Stimulated activated CD4-positive, alpha-beta T cell treated with anti-CD3 and anti-CD28 coated beads, Interleukin-15, amount 100 ng/mL, for 48 hours (primary cell): ENCODE data around the gene FAM216A.
A peak's percentile ranks its signal among the peaks of the same experiment; 100 is the strongest.
"Not testable (repeated sequence)": the region's sequence is repeated elsewhere in the genome, so short reads cannot be mapped to it uniquely, and the experiment has no call there.

Experiments
- DNase-seq, 2 donors: peaks; one replicate each; pipeline ENCODE4 v3.0.0-alpha.2; 2020; ENCODE audit warnings: low read depth in 2 of 2

FAM216A gene, protein sequence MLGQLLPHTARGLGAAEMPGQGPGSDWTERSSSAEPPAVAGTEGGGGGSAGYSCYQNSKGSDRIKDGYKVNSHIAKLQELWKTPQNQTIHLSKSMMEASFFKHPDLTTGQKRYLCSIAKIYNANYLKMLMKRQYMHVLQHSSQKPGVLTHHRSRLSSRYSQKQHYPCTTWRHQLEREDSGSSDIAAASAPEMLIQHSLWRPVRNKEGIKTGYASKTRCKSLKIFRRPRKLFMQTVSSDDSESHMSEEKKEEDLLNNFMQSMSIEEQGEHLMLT

GRCh38 chr12:110468214-110469048 lies at the start of gene FAM216A, which contains the start of gene GPN3:
Gene FAM216A (plus strand): TSS chr12:110468845. CDS start chr12:110468876, 31 bp downstream.
Gene GPN3 (minus strand): TSS chr12:110468257. CDS start chr12:110468203, 54 bp downstream.
- DNase-seq: peak; percentile 93

DNA sequence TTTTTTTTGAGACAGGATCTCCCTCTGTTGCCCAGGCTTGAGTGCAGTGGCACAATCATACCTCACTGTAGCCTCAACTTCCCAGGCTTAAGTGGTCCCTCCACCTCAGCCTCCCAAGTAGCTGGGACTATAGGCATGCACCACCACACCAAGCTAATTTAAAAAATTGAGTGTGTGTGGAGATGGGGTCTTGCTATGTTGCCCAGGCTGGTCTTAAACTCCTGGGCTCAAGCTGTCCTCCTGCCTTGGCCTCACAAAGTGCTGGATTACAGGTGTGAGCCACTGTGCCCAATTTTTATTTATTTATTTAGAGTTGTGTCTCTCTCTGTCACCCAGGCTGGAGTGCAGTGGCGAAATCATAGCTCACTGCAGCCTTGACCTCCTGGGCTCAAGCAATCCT lies 48.0 kb upstream of the FAM216A start:
- not testable (repeated sequence) for DNase-seq

DNA sequence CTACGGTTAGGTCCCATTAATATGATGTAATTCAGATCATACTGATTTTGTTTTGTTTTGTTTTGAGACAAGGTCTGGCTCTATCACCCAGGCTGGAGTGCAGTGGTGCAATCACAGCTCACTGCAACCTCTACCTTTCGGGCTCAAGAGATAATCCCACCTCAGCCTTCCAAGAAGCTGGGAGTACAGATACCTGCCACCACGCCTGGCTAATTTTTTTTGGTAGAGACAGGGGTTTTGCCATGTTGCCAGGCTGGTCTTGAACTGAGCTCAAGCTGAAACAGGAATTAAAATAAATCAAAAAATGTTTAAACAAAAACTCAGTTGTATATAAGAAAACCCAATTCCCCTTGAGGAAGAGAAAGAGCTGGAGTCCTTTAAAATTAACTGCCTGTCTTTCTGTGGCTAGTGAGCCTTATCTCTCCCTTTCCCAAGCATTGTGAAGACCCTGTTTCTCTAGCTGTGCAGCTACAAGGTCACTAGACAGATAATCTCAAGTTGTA lies 47.4 kb upstream of the FAM216A start:
- no peak for DNase-seq

DNA sequence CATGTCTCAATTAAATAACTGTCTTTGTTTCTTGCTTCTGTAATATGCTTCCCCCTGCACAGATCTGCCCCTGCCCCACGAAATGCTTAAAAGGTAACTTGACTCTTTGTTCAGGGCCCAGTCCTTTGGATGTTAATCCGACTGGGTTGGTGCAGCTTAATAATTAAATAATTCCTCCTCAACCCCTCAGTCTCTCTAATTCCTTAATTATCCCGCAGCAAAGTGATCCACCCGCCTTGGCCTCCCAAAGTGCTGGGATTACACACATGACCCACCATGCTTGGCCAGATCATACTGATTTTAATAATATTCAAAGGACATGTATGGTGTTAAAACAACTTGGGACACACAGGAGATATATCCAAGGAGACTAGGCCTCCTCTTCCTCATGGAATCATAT lies 46.9 kb upstream of the FAM216A start:
- DNase-seq: no peak

- DNase-seq: no peak
Measured at GRCh38 chr12:110424237-110424636, 44.4 kb upstream of the FAM216A start.

DNA sequence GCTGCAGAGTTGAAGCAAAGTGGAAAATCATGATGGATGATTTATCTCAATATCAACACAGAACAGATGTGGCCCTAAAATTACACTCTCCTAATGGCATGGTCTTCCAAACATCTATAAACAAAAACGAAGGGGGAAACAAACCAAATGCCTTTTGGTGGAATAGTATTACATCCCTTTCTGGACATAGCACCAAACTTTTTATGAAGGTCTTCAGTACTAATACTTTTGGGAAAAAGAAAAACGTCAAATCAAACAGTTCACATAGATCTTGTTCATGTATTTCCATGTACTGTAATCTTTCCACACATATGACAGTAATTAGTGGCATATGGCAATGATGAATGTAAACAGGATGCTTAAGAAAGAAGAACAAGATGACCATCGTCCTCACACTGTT lies 42.2 kb upstream of the FAM216A start:
- no peak for DNase-seq

DNA sequence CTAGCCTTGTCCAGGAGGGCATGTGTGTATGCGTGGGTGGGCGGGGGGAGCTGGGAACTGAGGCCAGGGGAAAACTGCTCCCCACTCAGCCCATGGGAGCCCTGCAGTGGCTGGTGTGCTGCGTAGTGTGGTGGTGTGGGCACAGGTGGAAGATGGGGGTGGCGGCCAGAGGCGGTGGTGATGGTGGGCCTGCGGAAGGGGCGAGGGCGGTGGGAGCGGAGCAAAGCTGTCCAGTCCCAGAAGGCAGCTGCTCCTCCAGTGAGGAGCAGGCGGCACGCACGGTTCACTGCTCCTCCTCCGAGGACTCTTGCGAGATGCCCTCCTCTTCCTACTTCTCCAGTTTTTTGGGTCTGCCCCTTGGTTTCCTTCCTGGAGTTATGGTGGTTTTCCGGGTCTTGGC lies 39.0 kb upstream of the FAM216A start:
- not testable (repeated sequence) for DNase-seq

DNA sequence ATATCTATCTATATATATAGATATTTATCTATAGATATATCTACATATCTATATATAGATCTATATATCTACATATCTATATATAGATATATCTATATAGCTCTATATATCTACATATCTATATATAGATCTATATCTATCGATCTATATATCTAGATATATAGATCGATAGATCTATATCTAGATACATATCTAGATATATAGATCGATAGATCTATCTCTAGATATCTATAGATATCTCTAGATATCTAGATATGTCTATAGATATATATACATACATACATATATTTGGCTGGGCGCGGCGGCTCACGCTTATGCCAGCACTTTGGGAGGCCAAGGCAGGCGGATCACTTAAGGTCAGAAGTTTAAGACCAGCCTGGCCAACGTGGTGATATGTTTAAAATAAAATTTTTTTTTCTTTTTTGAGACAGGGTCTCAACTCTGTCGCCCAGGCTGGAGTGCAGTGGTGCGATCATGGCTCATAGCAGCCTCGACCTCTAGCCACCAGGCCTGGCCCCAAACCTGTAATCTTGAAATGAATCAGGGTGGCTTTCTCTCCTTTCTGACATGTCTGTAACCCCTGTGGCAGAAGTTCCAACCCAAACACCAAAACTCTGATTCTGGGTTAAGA lies 36.6 kb upstream of the FAM216A start:
- no peak for DNase-seq

DNA sequence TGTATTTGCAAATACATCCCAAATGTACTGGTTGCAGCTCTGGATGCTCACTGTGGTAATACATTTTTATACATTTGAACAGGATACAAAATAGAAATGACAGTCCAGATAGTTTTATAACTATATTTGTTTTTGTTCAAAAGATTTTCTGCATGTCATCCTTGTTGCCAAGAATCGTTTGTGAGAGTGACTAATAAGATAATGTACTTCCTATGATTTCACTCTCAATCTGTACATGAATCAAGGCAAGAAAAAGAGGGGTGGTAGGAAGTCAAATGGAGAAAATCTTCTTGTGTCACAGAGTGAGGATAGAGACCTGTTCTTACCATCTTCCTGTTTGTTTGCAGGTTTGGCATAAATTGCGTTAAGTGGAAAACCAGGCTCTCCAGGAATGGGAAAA lies 32.4 kb upstream of the FAM216A start:
- no peak for DNase-seq

GRCh38 chr12:110444455-110444854 lies 24.2 kb upstream of the FAM216A start:
- DNase-seq: no peak

DNA sequence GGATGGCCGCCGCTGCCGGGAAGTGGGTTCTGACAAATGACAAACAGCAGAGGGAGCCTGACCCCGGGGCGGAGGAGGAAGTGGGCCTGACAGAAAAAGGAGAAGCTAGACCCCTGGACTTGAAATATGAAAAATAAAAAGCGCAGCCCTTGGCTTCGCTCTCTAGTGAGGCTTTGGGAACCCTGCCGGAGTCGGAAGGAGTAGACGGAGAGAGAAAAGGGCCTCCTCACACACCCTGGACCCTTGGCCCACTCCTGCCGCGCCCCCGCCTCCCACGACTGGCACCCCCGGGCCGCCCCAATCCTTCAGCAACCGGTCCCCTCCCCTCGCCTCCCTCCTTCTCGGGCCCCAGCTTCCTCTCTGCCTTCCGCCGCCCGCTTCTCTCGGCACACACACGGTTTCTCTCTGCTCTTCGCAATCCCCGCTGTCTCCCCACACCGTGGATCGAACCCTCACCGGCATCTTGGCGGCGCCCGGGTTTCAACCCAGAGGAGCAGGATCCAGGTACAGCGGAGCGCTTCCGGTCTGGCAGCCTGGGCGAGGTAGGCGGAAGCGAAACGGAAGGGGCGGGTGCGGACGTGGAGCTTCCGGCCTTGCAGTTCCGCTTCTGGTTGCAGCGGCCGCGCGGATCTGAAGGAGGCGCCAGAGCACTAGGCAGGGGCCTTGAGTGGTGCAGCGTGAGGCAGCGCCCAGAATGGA lies 18.7 kb upstream of the FAM216A start, which contains the start of gene ARPC3:
Gene ARPC3, minus strand, starts transcription at position 539 of the 699 bp plus-strand sequence. Its CDS starts 77 bp downstream, at position 462.
- DNase-seq: peak; percentile 92 to 94

DNA sequence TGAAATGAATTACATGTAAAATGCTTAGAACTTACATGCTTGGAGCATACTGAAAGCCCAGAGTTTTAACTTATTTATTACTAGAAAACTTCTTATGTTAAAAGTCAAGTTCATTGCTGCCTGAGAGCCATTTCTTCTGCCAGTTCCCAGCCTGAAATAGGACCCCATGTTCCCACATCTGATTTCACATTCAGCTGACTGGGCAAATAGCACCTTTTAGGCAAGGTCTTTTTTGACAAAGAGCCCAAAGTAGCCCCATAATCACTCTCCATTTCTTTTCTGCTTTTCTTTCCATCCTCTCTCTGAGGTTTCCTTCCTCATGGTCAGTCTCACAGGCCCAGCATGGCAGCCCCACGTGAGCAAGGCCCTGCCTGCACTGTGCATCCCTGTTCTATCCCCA lies 17.4 kb upstream of the FAM216A start:
- no peak for DNase-seq

DNA sequence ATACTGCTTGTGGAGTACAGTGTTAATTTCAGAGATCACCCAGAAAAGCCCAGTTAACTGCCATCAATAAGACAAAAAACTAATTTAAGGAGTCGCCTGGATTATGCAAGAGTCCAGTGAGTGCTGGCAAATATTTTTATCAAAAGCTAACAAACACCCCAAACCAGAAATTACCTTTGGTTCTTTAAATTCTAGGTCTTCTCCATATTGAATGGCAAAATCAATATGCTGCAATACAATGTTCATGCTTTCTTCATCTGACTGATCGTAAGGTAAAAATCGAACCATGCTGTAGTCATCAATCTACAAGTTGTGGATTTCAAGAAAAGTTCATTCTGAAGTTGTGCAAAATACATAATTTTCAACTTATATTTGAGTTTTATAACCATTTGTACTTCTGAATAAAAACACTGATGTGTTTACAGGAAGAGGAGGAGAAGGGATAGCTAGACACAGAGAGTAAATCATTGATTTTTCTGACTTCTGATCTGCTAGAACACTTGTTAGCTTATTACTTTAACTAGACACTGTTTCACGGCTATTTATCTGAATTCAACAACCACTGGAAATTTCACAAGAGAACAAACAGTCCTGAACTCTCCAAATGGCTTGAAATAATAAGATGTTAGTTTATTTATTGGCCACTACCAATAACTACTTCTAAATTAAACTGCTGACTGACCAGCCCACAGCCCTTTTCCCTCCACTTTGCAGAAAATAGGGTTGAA lies 14.9 kb upstream of the FAM216A start:
- no peak for DNase-seq

DNA sequence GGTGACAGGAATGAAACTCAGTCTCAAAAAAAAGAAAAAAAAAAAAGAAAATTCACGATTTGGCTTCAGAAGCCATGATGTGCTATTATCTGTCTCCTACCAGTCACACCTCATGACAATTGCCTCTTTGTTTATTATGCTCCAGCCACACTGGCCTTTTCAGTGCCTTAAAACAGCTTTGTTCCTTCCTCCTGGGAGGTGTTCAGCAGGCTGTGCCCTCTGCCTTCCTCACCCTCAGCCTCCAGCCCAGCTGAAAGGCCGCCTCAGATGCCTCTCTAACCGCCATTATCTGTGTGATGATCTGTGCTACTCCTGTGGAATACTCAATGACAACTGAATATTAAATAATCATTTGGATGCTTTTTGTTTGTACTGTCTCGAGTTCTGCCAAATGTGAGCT lies 9.9 kb upstream of the FAM216A start:
- DNase-seq: no peak

DNA sequence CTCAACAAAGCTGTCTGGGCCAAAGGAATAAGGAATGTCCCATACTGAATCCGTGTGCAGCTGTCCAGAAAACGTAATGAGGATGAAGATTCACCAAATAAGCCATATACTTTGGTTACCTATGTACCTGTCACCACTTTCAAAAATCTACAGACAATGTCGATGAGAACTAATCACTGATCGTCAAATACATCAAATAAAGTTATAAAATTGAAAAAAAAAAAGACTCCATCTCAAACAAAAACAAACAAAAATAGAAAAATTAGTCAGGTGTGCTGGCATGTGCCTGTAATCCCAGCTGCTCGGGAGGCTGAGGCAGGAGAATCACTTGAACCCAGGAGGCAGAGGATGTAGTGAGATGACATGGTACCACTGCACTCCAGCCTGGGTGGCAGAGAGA lies 7.5 kb upstream of the FAM216A start:
- not testable (repeated sequence) for DNase-seq

DNA sequence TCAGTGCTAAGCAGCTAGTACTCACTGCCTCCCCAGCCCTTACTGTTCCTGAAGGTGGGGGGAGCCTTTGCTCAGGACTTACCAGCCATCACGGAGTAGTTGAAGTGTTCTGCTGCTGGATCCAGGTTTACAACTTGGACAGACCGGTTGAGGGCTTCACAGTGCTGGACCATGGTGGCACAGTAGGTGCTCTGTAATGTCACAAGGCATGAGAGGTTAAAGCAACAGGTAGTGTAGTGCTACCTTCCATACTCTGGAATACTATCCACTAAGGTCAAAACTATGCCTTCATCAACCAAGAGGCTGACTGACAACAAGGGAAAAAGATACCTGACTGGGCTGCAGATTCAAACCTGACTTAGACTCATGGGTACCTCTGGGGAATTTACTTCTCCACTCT lies 3.6 kb upstream of the FAM216A start:
- no peak for DNase-seq

DNA sequence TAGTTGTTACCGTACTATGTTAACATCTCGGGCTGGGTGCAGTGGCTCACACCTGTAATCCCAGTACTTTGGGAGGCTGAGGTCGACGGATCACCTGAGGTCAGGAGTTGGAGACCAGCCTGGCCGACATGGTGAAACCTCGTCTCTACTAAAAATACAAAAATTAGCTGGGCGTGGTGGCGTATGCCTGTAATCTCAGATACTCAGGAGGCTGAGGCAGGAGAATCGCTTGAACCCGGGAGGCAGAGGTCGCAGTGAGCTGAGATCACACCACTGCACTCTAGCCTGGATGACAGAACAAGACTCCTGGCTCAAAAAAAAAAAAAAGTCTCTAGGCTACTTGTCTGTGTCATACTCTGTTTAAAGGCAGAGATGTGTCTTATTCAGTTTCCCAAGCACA lies 2.9 kb upstream of the FAM216A start:
- DNase-seq: not testable (repeated sequence)

DNA sequence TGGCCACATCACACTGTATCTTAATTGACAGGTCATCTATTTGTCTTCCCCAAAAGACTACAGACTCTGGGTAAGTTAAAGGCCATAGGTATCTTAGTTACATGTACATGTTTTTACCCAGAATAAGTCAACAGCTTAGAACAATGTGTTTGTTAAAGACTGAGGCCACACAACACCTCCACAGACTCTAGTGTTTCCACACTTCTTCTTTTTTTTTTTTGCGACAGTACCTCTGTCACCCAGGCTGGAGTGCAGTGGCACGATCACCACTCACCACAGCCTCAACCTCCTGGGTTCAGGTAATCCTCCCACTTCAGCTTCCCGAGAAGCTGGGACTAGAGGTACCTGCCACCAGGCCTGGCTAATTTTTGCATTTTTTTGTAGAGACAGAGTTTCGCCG lies 1.9 kb upstream of the FAM216A start:
- no peak for DNase-seq

DNA sequence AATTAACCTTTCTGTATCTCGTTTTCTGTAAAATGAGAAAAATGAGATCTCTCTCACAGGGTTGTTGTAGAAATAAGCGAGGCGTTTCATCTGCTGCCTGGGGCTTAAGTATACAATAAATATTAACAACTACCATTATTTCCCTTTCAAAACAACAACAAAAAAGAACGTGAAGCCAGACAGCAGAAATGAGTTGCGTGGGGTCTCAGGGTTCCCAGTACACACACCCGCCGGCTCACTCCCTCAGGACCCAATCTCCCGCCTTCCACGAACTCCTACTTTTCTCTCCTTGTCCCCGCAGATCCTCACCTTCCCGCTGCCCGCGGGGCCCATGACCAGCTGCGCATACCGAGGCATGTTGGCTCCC lies 815 bp upstream of the FAM216A start:
- DNase-seq: no peak

- DNase-seq: no peak
Measured at GRCh38 chr12:110475426-110475825, 6.8 kb downstream of the FAM216A start.
